T-helper 2 cell treated with Interferon-gamma antibody and Interleukin-4, amounts not matched to agents 100 ng/mL and 5 ng/mL, for 36 hours (primary cell): ENCODE results near the gene CREBBP. TPM values are rescaled to one million over a fixed set of nuclear protein-coding genes. Genes with fewer than 3 reads are reported as not detected.

Experiments
- intact Hi-C: fragments of 100-400 bp; cut with micrococcal nuclease; formaldehyde crosslinking; loops from one replicate; pipeline ENCODE4 v1.15.1; 2023
- total RNA-seq: library from RNA; stranded (reverse); gene quantifications from 2 replicates; pipeline ENCODE4 v1.2.3, GENCODE V29; 2022

Gene CREBBP
- total RNA-seq, 1 donor from 2014 or later: 70.1 TPM

DNA sequence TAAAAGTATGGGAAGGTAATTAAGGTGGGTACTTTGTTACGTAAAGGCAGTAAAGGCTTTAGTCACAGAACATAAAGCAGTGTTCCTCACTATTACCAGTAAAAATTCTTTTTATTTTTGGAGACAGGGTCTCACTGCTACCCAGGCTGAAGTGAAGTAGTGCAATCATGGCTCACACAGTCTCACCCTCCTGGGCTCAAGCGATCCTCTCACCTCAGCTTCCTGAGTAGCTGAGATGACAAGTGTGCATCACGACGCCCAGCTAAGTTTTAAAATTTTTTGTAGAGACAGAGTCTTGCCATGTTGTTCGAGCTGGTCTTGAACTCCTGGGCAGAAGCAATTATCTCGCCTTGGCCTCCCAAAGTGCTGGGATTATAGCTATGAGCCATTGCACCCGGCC, 80.5 kb downstream of the CREBBP start:
- intact Hi-C loops: no loop called here

DNA sequence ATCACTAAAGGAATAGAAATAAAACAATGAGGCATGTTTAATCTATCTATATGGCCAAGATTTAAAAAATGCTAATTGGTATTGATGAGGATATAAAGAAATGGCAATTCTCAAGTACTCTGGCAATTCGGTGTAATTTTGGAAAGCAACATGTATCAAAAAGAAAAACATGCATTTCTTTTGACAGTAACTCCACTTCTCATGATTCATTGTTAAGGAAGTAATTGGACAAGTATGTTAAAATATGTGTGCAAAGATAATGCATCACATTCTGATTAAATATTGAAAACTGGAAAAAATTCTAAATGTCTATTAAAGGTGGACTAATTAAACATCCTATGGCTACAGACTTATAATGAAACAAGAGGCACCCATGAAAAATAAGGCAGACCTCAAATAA, 81.2 kb downstream of the CREBBP start:
- intact Hi-C loops: loop anchor here (5.0 kb wide), 1 partner anchor 78 kb away; no protein-coding TSS in a partner anchor

- intact Hi-C loops: loop anchor here (5.0 kb wide), 1 partner anchor 78 kb away; no protein-coding TSS in a partner anchor
Measured at GRCh38 chr16:3798838-3799237, 81.7 kb downstream of the CREBBP start.

DNA sequence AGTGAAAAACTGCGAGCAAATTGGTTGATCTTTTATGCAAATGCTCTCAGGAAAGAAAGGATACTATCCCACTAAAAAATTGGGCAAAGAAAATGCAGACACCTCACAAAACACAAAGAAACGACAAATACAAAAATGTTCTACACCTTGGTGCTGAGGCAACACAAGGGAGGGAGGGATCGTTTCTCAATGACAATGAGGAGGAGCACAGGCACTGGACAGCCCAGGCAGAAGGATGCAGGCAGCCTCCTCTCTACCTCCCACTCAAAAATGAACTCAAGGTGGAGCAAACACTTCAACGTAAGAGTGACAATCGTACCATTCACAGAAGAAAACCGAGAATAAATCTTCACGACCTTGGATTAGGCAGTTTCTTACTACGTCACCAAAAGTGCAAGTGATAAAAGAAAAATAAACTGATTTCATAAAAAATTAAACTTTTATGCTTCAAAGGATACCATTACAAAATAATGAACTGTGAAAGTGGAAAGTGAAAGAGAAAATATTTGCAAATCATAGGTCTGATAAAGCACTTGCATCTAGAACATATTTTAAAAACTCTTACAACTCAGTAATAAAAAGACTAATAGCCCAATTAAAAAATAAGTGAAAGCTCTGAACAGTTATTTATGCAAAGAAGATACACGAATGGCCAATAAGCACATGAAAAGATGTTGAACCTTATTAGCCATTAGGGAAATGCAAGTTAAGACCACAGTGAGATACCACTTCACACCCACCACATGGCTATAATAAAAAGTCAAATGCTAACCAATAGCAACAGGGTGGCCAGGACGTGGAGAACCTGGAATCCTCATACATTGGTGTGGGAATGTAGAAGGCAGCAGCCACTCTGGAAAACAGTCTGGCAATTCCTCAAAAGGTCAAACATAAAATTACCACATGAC, 82.4 kb downstream of the CREBBP start:
- intact Hi-C loops: loop anchor here (1.0 to 5.0 kb wide), 2 partner anchors 9 to 79 kb away; no protein-coding TSS in a partner anchor

- intact Hi-C loops: loop anchor here (1.0 to 5.0 kb wide), 2 partner anchors 8 to 80 kb away; no protein-coding TSS in a partner anchor
Measured at GRCh38 chr16:3797473-3797872, 83.0 kb downstream of the CREBBP start.

DNA sequence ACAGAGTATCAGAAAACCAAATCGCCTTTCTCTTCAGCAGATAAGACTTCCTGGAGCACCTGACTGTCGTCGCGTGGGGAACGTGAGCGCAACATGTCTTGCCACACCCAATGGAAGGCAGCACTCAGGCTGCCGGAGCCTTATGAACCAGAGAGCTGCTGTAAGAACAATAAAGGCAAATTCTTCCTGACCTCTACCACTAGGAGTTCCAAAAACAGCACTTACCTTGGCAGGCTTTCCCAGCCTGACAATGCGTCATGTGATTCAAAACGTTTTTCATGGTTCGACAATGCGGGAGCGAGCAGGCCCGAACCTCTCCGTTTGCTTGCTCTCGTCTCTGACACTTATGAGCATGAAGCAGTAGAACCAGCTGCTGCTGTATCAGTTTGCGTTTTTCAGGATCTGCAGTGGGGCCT, 87.3 kb downstream of the CREBBP start:
- intact Hi-C loops: no loop called here

GRCh38 chr16:3792472-3793012, 88.0 kb downstream of the CREBBP start:
- intact Hi-C loops: no loop called here

- intact Hi-C loops: no loop called here
Measured at GRCh38 chr16:3791701-3792100, 88.8 kb downstream of the CREBBP start.

DNA sequence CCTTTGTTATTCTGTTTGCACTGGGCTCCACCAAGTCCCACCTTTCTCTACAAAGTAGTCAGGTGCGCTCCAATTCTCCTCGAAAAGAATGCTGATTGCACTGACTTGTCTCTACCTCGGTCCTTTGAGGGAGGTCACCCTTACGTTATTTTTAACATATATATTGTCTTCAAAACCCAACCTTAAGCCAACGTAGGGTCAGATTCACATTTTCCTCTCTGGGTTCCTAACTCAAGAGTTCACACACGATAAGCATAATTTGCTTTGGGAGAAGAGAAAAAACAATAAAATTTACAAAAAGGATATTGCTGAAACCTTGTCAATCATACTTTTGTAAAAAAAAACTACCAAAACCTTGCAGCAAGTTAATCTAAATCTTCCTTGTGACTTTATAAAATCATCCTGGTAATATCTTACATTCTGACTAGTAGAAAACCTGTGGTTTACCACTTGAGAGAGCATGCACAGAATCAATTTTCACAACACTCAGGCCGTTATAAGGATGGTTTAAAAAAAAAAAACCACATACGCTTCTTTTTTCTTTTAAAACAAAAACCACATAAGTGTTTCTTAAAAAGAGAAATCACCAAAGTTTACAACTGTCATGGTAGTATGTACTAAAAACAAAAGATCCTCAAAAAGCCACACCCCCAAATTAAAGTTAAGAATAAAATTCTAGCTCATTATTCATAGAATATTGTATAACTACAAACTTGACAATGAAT, 91.0 kb downstream of the CREBBP start:
- intact Hi-C loops: loop anchor here (1.0 kb wide), 1 partner anchor 8 kb away; no protein-coding TSS in a partner anchor

DNA sequence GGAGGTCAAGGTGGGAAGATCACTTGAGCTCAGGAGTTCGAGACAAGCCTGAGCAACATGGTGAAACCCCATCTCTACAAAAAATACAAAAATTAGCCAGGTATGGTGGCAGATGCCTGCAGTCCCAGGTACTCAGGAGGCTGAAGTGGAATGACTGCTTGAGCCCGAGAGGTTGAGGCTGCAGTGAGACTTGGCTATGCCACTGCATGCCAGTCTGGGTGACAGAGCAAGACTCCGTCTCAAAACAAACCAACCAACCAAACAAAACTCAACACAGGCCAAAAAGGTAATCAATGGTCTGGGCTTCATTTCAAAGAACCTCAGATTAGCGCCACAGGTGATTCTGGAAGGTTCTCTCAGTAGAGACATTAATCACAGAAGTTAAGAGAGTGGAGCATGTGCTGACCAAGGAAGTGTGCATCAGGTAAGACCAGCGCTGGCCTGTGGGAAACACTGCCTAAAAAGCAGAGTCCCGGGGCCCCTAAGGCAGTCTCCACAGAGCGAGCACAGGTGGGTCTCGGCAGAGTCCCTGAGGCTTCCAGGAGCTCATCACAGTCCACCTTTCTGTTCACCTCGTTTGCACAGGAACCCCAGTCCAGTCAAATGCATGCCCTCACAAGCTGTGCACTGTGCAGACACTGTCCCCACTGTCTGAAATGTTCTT, 91.7 kb downstream of the CREBBP start:
- intact Hi-C loops: loop anchor here (1.0 kb wide), 1 partner anchor 8 kb away; no protein-coding TSS in a partner anchor

DNA sequence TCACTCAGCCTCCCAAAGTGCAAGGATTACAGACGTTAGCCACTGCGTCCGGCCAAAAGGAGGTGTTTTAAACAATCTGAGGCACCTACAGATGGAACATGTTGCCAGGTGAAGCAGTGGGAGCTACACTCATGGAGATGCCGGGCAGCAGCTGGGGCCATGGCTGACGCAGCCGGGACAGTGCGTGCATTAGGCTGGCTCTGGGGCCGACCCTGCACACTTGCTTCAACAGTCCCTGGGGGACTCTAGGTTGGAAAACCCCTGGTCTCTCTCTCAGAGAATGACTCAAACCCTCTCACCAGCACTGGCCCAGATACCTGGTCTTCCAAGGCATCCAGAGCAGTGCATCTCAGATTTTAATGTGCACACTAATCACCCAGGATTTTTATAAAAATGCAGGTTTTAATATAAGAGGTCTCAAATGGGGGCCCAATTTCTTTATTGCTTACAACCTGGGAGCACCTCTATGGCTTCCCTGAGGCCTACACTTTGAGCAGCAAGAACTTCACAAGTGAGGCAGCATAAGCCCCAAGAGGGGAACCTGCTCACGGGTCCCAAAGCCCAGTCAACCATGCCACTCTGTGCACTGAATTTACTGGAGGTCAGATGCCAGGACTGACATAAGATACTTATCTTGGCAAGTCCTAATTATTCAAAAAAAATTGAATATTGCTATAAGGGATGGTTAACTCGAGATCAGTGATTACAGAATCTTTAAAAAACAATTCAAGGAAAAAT, 92.4 kb downstream of the CREBBP start:
- intact Hi-C loops: no loop called here

DNA sequence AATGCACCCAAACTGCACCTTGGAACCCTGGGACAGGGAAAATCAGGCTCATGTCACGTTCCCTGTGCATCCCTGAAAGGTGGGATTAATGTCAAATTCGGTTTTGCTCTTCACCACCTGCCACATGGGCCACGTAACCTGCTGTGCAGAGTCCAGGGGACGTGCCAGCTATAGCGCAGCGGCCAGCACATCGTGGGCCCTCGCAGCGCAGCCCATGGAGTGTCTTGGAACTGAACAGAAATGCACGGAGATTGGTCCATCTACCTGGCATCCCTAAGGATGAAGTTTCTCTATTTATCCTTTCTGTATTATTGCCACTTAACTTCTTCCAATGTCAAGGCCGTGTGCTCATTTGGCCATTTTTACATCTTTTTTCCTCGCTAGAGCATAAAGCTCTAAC, 95.1 kb downstream of the CREBBP start:
- intact Hi-C loops: no loop called here

DNA sequence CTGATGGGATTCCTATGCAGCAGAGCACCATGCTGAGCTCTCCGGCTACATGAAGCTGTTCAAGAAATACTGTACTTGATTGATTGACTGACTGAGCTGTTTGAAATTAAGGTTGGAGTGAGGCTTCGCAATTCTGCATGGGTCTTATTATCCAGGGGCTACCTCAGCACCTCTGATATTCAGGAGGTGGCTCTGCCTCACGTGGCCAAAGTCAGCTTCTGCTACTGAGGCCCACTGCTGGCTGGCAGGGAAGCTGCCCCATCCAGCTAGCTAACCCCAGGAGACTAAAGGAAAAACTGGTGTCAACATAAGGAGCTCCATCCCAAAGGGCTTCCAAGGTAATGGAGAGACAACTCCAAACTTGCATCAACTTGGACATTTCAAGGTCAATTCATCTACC, 97.0 kb downstream of the CREBBP start:
- intact Hi-C loops: no loop called here

- intact Hi-C loops: no loop called here
Measured at GRCh38 chr16:3782566-3782965, 97.9 kb downstream of the CREBBP start.

DNA sequence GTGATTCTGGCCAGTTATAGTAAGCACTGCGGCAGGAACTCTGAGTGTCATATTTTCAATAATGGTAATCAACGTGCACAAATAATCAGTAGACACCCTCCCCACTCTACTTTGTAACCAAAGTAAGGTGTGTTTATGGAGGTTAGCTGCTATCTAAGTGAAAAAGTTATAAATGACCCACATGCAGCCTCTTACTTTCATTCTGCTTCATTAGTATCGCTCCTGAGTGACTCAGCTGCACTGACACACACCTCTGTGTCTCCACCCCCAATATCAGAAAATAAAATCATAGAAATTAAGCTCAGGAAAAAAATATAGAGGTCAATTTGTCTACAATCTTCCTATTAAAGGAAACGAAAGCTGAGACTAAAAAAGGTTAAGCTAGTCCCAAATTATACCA, 99.1 kb downstream of the CREBBP start:
- intact Hi-C loops: no loop called here

GRCh38 chr16:3780570-3780969, 99.9 kb downstream of the CREBBP start:
- intact Hi-C loops: no loop called here

- intact Hi-C loops: no loop called here
Measured at GRCh38 chr16:3776316-3776715, 104.2 kb downstream of the CREBBP start.

DNA sequence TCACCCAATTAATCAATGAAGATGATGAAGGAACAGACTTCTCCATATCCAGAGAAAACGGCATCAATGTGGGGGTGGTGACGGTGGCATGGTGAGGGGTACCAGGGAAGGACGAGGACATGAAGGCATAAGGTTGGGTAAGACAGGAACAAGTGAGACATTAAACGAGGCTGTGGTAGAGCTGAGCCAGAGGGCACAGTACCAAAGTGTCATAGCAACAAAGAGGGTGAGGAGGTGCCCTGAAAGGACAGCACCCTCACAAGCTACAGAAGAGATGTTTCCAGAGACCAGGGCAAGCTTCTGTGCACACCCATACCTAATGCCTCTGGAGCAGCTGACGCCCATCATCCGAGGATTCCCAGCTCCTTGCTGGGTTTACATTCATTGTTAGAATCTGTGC, 105.7 kb downstream of the CREBBP start:
- intact Hi-C loops: no loop called here

DNA sequence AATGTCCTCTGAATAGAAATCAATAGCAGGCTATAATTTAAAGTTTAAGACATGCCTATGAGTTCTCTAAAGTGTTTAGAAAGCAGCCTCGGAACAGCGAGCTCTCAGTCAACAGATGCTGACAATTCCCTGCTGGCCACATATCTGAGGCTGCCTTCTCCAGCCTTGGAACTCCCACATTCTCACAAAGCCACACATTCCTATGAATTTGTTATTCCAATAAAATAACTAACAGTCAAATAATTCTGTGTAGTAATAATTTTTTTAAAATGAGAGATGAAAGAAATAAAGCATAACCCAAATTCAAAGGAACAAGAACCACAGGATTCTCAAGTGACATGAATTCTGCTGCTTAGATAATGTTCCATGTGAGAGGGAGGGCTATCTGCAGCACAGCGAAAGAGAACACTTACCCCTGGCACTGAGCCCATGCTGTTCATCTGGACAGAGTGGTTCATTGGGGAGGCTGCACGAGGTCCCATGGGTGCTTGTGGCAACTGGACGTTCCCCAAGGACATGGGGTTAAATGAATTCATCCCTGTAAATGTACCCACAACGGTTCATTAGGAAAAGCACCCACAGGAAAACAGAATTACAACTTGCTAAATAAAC, 106.3 kb downstream of the CREBBP start:
- intact Hi-C loops: no loop called here

- intact Hi-C loops: no loop called here
Measured at GRCh38 chr16:3773663-3774062, 106.8 kb downstream of the CREBBP start.
